Measurements from ENCODE around the gene LRFN5. TPM values are rescaled to one million over a fixed set of nuclear protein-coding genes. Genes with fewer than 3 reads are reported as not detected.

Gene LRFN5
- total RNA-seq, 1 experiment from 2014 or later = 9.8 TPM

DNA sequence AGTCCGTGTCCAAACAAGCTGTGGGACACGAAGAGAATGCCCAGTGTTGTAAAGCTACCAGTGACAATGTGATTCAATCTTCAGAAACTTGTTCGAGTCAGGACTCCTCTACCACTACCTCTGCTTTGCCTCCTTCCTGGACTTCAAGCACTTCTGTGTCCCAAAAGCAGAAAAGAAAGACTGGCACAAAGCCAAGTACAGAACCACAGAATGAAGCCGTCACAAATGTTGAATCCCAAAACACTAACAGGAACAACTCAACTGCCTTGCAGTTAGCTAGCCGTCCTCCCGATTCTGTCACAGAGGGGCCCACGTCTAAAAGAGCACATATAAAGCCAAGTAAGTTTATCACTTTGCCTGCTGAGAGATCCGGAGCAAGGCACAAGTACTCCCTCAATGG lies 284.9 kb downstream of the LRFN5 start:
- Histone ChIP-seq H3K9me3 (ENCODE audit: control insufficient read depth, insufficient read depth, low read depth, low read length) (no peaks in the 10 kb centered on the region), H3K4me1 (ENCODE audit: control insufficient read depth, insufficient read depth, low read length) (no peaks in the 10 kb centered on the region), H3K27ac (ENCODE audit: low read length) (no peak overlapping the region), H3K27me3 (ENCODE audit: control insufficient read depth, insufficient read depth, low read length) (no peaks in the 10 kb centered on the region), H3K4me3 (ENCODE audit: low read depth in 2 of 2, low read length in 2 of 2) (no peak overlapping the region), H3K36me3 (ENCODE audit: control insufficient read depth, insufficient read depth, low read length) (no peaks in the 10 kb centered on the region; the same call in 1 of the 2 replicates)
- no TSS peak for BruUV-seq (replicated peaks)
- no peak for ATAC-seq
- no peak for TF ChIP-seq POLR2AphosphoS5 (IDR thresholded peaks at IDR 0.05; ENCODE audit: low read depth, low read length)
- TF ChIP-seq SIN3A (IDR thresholded peaks at IDR 0.05; ENCODE audit: borderline replicate concordance, insufficient read depth, low read depth, low read length) = no peak
- no peak for TF ChIP-seq TCF7L2 (IDR thresholded peaks at IDR 0.05; ENCODE audit: low read depth, low read length)
- TF ChIP-seq, protein P1, sequence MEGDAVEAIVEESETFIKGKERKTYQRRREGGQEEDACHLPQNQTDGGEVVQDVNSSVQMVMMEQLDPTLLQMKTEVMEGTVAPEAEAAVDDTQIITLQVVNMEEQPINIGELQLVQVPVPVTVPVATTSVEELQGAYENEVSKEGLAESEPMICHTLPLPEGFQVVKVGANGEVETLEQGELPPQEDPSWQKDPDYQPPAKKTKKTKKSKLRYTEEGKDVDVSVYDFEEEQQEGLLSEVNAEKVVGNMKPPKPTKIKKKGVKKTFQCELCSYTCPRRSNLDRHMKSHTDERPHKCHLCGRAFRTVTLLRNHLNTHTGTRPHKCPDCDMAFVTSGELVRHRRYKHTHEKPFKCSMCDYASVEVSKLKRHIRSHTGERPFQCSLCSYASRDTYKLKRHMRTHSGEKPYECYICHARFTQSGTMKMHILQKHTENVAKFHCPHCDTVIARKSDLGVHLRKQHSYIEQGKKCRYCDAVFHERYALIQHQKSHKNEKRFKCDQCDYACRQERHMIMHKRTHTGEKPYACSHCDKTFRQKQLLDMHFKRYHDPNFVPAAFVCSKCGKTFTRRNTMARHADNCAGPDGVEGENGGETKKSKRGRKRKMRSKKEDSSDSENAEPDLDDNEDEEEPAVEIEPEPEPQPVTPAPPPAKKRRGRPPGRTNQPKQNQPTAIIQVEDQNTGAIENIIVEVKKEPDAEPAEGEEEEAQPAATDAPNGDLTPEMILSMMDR (IDR thresholded peaks at IDR 0.05) = no peak
- TF ChIP-seq, protein P2, sequence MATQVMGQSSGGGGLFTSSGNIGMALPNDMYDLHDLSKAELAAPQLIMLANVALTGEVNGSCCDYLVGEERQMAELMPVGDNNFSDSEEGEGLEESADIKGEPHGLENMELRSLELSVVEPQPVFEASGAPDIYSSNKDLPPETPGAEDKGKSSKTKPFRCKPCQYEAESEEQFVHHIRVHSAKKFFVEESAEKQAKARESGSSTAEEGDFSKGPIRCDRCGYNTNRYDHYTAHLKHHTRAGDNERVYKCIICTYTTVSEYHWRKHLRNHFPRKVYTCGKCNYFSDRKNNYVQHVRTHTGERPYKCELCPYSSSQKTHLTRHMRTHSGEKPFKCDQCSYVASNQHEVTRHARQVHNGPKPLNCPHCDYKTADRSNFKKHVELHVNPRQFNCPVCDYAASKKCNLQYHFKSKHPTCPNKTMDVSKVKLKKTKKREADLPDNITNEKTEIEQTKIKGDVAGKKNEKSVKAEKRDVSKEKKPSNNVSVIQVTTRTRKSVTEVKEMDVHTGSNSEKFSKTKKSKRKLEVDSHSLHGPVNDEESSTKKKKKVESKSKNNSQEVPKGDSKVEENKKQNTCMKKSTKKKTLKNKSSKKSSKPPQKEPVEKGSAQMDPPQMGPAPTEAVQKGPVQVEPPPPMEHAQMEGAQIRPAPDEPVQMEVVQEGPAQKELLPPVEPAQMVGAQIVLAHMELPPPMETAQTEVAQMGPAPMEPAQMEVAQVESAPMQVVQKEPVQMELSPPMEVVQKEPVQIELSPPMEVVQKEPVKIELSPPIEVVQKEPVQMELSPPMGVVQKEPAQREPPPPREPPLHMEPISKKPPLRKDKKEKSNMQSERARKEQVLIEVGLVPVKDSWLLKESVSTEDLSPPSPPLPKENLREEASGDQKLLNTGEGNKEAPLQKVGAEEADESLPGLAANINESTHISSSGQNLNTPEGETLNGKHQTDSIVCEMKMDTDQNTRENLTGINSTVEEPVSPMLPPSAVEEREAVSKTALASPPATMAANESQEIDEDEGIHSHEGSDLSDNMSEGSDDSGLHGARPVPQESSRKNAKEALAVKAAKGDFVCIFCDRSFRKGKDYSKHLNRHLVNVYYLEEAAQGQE (IDR thresholded peaks at IDR 0.05; ENCODE audit: insufficient read depth in 1 of 2, low read depth in 2 of 2, low read length in 1 of 2) = no peak
- POLR2A ChIA-PET = no interaction called here
- in situ Hi-C loops (cut with HindIII; ENCODE audit: low pct_unique_long_range_greater_than_20kb, low sequenced_read_pairs) = no loop called here
- CTCF ChIA-PET = no interaction called here
- intact Hi-C loops (cut with micrococcal nuclease; ENCODE audit: unreplicated experiment) = no loop called here
- no peak for DNase-seq (ENCODE audit: low read depth, low spot score)

DNA sequence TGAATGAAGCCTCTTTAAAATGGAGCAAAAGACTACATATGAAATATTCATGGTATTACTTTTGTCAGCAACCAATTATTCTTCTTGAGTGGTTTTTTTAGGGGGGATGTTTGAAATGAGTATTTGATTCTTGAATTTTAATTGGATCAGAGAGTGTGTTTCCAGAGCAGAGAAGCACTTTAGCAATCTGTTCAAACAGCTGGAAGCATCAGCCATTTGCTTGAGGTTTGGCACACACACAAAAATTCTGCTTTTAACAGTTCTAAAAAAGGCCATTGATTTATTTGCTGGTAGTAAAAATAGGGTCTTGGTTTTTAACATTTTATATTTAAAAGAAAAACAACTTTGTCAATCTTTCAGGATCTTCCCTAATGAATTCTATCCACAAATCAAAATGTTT lies 292.7 kb downstream of the LRFN5 start:
- POLR2A ChIA-PET = no interaction called here
- intact Hi-C loops (cut with micrococcal nuclease; ENCODE audit: unreplicated experiment) = no loop called here
- H3K9me3 ChIP-seq (ENCODE audit: control insufficient read depth, insufficient read depth, low read depth, low read length) = no peaks in the 10 kb centered on the region
- TF ChIP-seq SIN3A (IDR thresholded peaks at IDR 0.05; ENCODE audit: borderline replicate concordance, insufficient read depth, low read depth, low read length) (no peak), POLR2AphosphoS5 (IDR thresholded peaks at IDR 0.05; ENCODE audit: low read depth, low read length) (no peak), TCF7L2 (IDR thresholded peaks at IDR 0.05; ENCODE audit: low read depth, low read length) (no peak)
- TF ChIP-seq, protein P2 (IDR thresholded peaks at IDR 0.05; ENCODE audit: insufficient read depth in 1 of 2, low read depth in 2 of 2, low read length in 1 of 2) = no peak
- TF ChIP-seq, protein P1 (IDR thresholded peaks at IDR 0.05) = no peak
- BruUV-seq (replicated peaks) = no TSS peak
- H3K27me3 ChIP-seq (ENCODE audit: control insufficient read depth, insufficient read depth, low read length) = no peaks in the 10 kb centered on the region
- H3K27ac ChIP-seq (ENCODE audit: low read length) = peak overlapping the region; percentile 44; the same call in 1 of the 2 replicates
- CTCF ChIA-PET = no interaction called here
- in situ Hi-C loops (cut with HindIII; ENCODE audit: low pct_unique_long_range_greater_than_20kb, low sequenced_read_pairs) = no loop called here
- H3K4me3 ChIP-seq (ENCODE audit: low read depth in 2 of 2, low read length in 2 of 2) = no peak overlapping the region
- no peaks in the 10 kb centered on the region for H3K36me3 ChIP-seq (ENCODE audit: control insufficient read depth, insufficient read depth, low read length)
- peaks cover 7% of the 10 kb centered on the region; the same call in 1 of the 2 replicates for H3K4me1 ChIP-seq (ENCODE audit: control insufficient read depth, insufficient read depth, low read length)
- ATAC-seq (no peak), DNase-seq (ENCODE audit: low read depth, low spot score) (no peak)

Data from Panc1 (cell line).